HL-60 (cell line): ENCODE results near the gene NPTXR.

ENCODE experiments used
- DNase-seq, 2 experiments: peaks; one replicate each; pipeline ENCODE4 v3.0.0-alpha.2; 2010 to 2020; ENCODE audit warnings: low read depth in 1 of 2, low spot score in 1 of 2
- H3K27ac ChIP-seq: fragments of 250-450 bp; sonication (Bioruptor Pico); replicated peaks from 2 replicates; pipeline ENCODE4 v1.5.1; 2020; ENCODE audit warnings: mild to moderate bottlenecking, moderate library complexity
- H3K27me3 ChIP-seq: fragments of 250-450 bp; sonication (Bioruptor Pico); 2 replicates; pipeline ENCODE4 v1.5.1; 2021; ENCODE audit warnings: mild to moderate bottlenecking, moderate library complexity; ENCODE audit not compliant: insufficient read depth, poor library complexity, severe bottlenecking
- H3K4me3 ChIP-seq: replicated peaks from 2 replicates; pipeline ENCODE4 v1.5.1; 2011; ENCODE audit warnings: mild to moderate bottlenecking, control low read depth, low read length; ENCODE audit not compliant: insufficient read depth
- CTCF ChIP-seq: IDR thresholded peaks from one replicate; pipeline ENCODE4 v1.5.1; 2011; ENCODE audit warnings: low read length, control low read depth, inconsistent platforms; ENCODE audit not compliant: insufficient read depth
- GABPA ChIP-seq: IDR thresholded peaks from 2 replicates; pipeline ENCODE4 v1.6.1; 2012; ENCODE audit warnings: low read depth
- POLR2AphosphoS5 ChIP-seq: IDR thresholded peaks from 2 replicates; pipeline ENCODE4 v1.6.1; 2012; ENCODE audit warnings: low read depth
- REST ChIP-seq: IDR thresholded peaks from 2 replicates; pipeline ENCODE4 v1.6.1; 2012; ENCODE audit warnings: low read depth; ENCODE audit not compliant: insufficient replicate concordance
- SPI1 ChIP-seq: IDR thresholded peaks from 2 replicates; pipeline ENCODE4 v1.6.1; 2012; ENCODE audit warnings: low read depth, mild to moderate bottlenecking, borderline replicate concordance

Gene NPTXR

DNA sequence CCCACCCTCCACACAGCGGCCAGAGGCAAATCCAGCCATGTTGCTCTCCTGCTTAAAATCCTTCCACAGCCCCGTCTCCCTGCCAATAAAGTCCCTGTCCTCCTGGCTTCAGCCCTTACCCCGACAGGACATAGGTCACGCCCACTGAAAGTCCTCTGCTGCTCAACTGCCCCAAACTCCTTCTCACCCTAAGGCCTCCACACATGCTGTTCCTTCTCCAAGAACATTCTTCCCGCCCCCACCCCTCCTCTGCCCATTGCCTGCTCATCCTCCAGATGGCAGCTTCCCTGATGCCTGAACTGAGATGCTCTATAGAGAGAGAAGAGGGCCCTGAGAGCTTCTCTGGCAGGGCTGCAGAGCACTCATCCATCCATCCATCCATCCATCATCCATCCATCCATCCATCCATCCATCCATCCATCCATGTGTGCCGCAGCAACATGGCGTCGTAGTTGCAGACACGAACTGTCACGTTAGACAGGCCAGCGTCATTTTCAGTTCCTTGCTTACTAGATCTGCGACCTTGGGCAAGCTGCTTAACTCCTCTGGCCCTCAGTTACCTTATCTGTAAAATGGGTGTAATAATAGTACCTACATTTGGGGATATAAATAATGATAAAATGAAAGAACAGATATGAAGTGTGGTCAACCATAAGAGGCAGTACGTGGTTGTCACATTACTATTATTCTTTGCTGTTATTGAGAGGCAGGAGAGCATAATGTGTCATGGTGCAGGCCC is 9.4 kb downstream of the NPTXR start:
- TF ChIP-seq POLR2AphosphoS5 (no peak), GABPA (no peak), SPI1 (no peak), REST (no peak), CTCF (no peak)
- no peak overlapping the region for H3K4me3 ChIP-seq
- no peak overlapping the region for H3K27ac ChIP-seq
- peaks cover 14% of the 10 kb centered on the region for H3K27me3 ChIP-seq
- DNase-seq: no peak

DNA sequence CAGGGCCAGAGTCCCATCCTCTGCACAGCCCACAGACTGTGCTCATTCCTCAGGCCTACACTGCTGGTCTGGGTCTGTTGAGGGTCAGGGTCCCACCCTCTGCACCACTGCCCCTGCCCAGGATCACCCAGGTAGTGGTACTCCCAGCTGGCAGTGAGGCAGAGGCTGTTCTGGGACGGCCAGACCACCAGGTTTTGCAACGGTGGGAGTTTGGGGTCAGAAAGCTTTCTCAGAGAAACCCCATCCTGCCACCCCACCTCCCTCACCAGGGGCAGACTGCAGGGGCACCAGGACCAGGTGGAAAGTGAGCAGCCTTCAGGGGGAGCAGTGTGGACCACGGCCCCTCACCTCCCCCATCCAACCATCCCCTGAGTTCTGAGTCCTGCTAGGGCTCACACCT is 10.8 kb downstream of the NPTXR start:
- H3K27me3 ChIP-seq: peaks cover 9% of the 10 kb centered on the region
- no peak overlapping the region for H3K4me3 ChIP-seq
- no peak for TF ChIP-seq CTCF
- no peak for TF ChIP-seq GABPA
- no peak for TF ChIP-seq SPI1
- TF ChIP-seq POLR2AphosphoS5: no peak
- TF ChIP-seq REST: no peak
- DNase-seq: no peak
- H3K27ac ChIP-seq: no peak overlapping the region

DNA sequence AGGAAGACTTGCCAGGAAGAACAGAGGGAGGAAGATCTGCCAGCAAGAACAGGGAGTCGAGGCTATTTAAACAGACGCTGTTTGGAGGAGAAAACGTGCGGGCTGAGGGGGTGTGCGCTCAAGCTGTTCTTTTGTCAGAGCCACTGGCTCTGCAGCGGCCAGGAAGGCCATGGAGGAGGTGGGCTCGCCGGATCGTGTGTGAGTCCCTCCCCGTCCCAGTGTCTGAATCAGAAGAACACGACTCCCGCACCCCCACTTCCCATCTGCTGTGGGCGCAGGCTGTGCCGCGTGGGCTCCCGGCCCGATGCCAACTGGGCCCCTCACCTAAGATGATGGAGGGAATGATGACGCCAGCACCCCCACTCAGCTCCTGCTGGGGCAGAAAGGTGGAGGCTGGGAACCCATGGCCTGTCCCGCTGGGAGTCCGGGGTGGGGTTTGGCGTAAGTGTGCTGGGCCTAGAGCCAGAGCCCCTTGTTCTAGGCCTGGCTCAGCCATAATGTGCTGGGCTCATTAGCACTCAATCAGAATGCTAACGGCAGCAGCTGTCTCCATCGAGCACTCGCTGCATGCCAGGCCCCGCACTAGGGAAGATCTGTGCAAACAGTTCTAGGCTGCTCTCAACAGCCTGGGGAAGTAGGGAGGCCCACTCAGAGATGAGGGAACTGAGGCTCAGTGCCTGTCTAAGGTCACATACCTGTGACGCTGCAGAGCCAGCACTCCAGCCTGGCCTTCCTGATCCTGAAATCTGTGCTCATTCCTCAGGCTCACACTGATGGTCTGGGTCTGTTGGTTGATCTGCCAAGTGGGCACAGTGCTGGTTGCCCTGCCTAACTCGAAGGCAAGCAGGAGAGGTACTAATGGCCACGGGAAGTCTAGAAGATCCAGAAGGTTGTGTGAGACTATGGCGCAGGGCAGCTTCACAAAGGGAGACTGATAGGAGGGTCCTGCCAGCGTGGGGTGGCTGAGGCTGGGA is 11.5 kb downstream of the NPTXR start:
- no peak for TF ChIP-seq CTCF
- TF ChIP-seq GABPA: no peak
- TF ChIP-seq POLR2AphosphoS5: no peak
- no peak for TF ChIP-seq SPI1
- TF ChIP-seq REST: no peak
- Histone ChIP-seq H3K27ac (no peak overlapping the region), H3K27me3 (peaks cover 10% of the 10 kb centered on the region), H3K4me3 (no peak overlapping the region)
- no peak for DNase-seq
